HCT116 (cell line): ENCODE data around the gene CRACDL. TPM values are rescaled to one million over a fixed set of nuclear protein-coding genes. Genes with fewer than 3 reads are reported as not detected.

Source experiments
- ATAC-seq: fragments of 200-7000 bp; cut with Tn5 transposase; 2 replicates; pipeline ENCODE4 v1.9.1; 2020; ENCODE audit warnings: mild to moderate bottlenecking, moderate library complexity
- BruUV-seq: library from RNA; stranded (reverse); fragments of 400-500 nt; replicated peaks from 2 replicates; lab custom pipeline; 2021; lab: Mats Ljungman, UMichigan
- CTCF ChIA-PET: fragments of 300-600 bp; sonication (Branson Sonifier 250); formaldehyde crosslinking; loops from one replicate; lab custom pipeline; 2021; ENCODE audit warnings: antibody characterized with exemption; lab: Charles Lee
- POLR2A ChIA-PET: fragments of 300-600, 350-600 bp; sonication (Branson Sonifier 250); formaldehyde crosslinking; loops from one replicate; lab custom pipeline; 2021; ENCODE audit warnings: antibody characterized with exemption; lab: Charles Lee
- RAD21 ChIA-PET, 2 experiments: fragments of 300-600 bp; sonication (Branson Sonifier 250); formaldehyde crosslinking; loops; one replicate each; lab custom pipeline; 2023; ENCODE audit warnings: low total read pairs in 2 of 2; ENCODE audit not compliant: uncharacterized antibody in 2 of 2, unreplicated experiment in 2 of 2, low non-redundant PET in 1 of 2; lab: Charles Lee
- DNase-seq: peaks from one replicate; pipeline ENCODE4 v3.0.0-alpha.2; 2010; ENCODE audit warnings: low read depth, low spot score
- H2AFZ ChIP-seq: fragments of 200-600 bp; shearing (Covaris generic), sonication (generic); 2 replicates; pipeline ENCODE4 v1.6.1; 2017; ENCODE audit warnings: low read depth, mixed run types, mixed read lengths, antibody characterized with exemption, low read length; ENCODE audit not compliant: poor library complexity, severe bottlenecking
- H3K27ac ChIP-seq: 2 replicates; pipeline ENCODE4 v1.5.1; 2012; ENCODE audit warnings: low read depth, low read length
- H3K27me3 ChIP-seq: fragments of 200-600 bp; sonication (generic); 2 replicates; pipeline ENCODE4 v1.6.1; 2016; ENCODE audit warnings: mixed run types, low read length, mixed read lengths; ENCODE audit not compliant: insufficient read depth
- H3K36me3 ChIP-seq, 2 experiments: fragments of 200-500 bp in 1 of 2; fragments of 200-600 bp in 1 of 2; sonication (Bioruptor generic) in 1 of 2; sonication (generic) in 1 of 2; 2 replicates each; pipeline versions ENCODE4 v1.5.1 to v1.6.1; 2014 to 2016; ENCODE audit warnings: low read length in 2 of 2, inconsistent platforms in 1 of 2, mixed read lengths in 1 of 2, mixed run types in 1 of 2; ENCODE audit not compliant: insufficient read depth in 2 of 2, control insufficient read depth in 1 of 2
- H3K4me1 ChIP-seq, 2 experiments: fragments of 200-600 bp in 1 of 2; sonication (generic) in 1 of 2; 2 replicates each; pipeline versions ENCODE4 v1.5.1 to v1.6.1; 2012 to 2017; ENCODE audit warnings: low read length in 2 of 2, inconsistent platforms in 1 of 2, mild to moderate bottlenecking in 1 of 2, mixed read lengths in 1 of 2, mixed run types in 1 of 2, moderate library complexity in 1 of 2; ENCODE audit not compliant: insufficient read depth in 2 of 2, control insufficient read depth in 1 of 2
- H3K4me2 ChIP-seq: fragments of 200-600 bp; sonication (generic); 2 replicates; pipeline ENCODE4 v1.6.1; 2017; ENCODE audit warnings: mixed run types, low read length, mixed read lengths
- H3K4me3 ChIP-seq, 2 experiments: fragments of 200-600 bp in 1 of 2; sonication (generic) in 1 of 2; replicated peaks in 1 of 2; 2 replicates each; pipeline ENCODE4 v1.5.1; 2011 to 2016; ENCODE audit warnings: low read length in 2 of 2, control low read depth in 1 of 2, low read depth in 1 of 2, mild to moderate bottlenecking in 1 of 2, mixed read lengths in 1 of 2, mixed run types in 1 of 2
- H3K79me2 ChIP-seq: fragments of 200-600 bp; sonication (generic); 2 replicates; pipeline ENCODE4 v1.6.1; 2017; ENCODE audit warnings: mild to moderate bottlenecking, mixed run types, low read length, moderate library complexity, mixed read lengths; ENCODE audit not compliant: insufficient read depth
- H3K9ac ChIP-seq: fragments of 200-600 bp; sonication (generic); 2 replicates; pipeline ENCODE4 v1.6.1; 2016; ENCODE audit warnings: low read length, mixed read lengths
- H3K9me2 ChIP-seq: fragments of 200-600 bp; sonication (generic), shearing (Covaris generic); 2 replicates; pipeline ENCODE4 v1.6.1; 2017; ENCODE audit warnings: mixed run types, mild to moderate bottlenecking, moderate library complexity; ENCODE audit not compliant: insufficient read depth
- H3K9me3 ChIP-seq, 2 experiments: fragments of 200-500 bp in 1 of 2; fragments of 200-600 bp in 1 of 2; sonication (Bioruptor generic) in 1 of 2; sonication (generic) in 1 of 2; 2 replicates each; pipeline ENCODE4 v1.6.1; 2014 to 2017; ENCODE audit warnings: low read length in 2 of 2, mixed read lengths in 2 of 2, inconsistent platforms in 1 of 2, low read depth in 1 of 2, mild to moderate bottlenecking in 1 of 2, mixed run types in 1 of 2, moderate library complexity in 1 of 2; ENCODE audit not compliant: control insufficient read depth in 1 of 2, insufficient read depth in 1 of 2
- H4K20me1 ChIP-seq: fragments of 200-600 bp; sonication (generic), shearing (Covaris generic); 2 replicates; pipeline ENCODE4 v1.6.1; 2017; ENCODE audit warnings: mixed run types, mild to moderate bottlenecking, moderate library complexity; ENCODE audit not compliant: insufficient read depth
- CBX3 ChIP-seq: IDR thresholded peaks from 2 replicates; pipeline ENCODE4 v1.6.1; 2012; ENCODE audit warnings: low read depth
- CEBPB ChIP-seq: IDR thresholded peaks from 2 replicates; pipeline ENCODE4 v1.6.1; 2012; ENCODE audit warnings: low read depth
- EGR1 ChIP-seq: IDR thresholded peaks from 2 replicates; pipeline ENCODE4 v1.6.1; 2012; ENCODE audit warnings: low read depth
- EZH2 ChIP-seq: fragments of 200-600 bp; sonication (generic); IDR thresholded peaks from 2 replicates; pipeline ENCODE4 v1.6.1; 2017; ENCODE audit warnings: antibody characterized with exemption, mixed run types
- FOSL1 ChIP-seq: IDR thresholded peaks from 2 replicates; pipeline ENCODE4 v1.6.1; 2012; ENCODE audit warnings: low read depth
- JUND ChIP-seq: IDR thresholded peaks from 2 replicates; pipeline ENCODE4 v1.6.1; 2012
- POLR2A ChIP-seq: IDR thresholded peaks from 2 replicates; pipeline ENCODE4 v1.7.0; 2011; ENCODE audit warnings: borderline replicate concordance; ENCODE audit not compliant: insufficient read depth, insufficient read length; ENCODE audit errors: extremely low read depth
- POLR2AphosphoS5 ChIP-seq: IDR thresholded peaks from 2 replicates; pipeline ENCODE4 v1.6.1; 2011; ENCODE audit warnings: mild to moderate bottlenecking, low read depth, low read length, moderate library complexity
- RAD21 ChIP-seq: IDR thresholded peaks from 2 replicates; pipeline ENCODE4 v1.6.1; 2012; ENCODE audit warnings: low read depth, mild to moderate bottlenecking
- REST ChIP-seq: IDR thresholded peaks from 2 replicates; pipeline ENCODE4 v1.6.1; 2012; ENCODE audit warnings: low read depth
- SIN3A ChIP-seq: IDR thresholded peaks from 2 replicates; pipeline ENCODE4 v1.6.1; 2012; ENCODE audit warnings: low read depth
- SP1 ChIP-seq: IDR thresholded peaks from 2 replicates; pipeline ENCODE4 v1.6.1; 2012; ENCODE audit warnings: low read depth
- SRF ChIP-seq: IDR thresholded peaks from 2 replicates; pipeline ENCODE4 v1.6.1; 2012; ENCODE audit warnings: low read depth
- TCF7L2 ChIP-seq: IDR thresholded peaks from 2 replicates; pipeline ENCODE4 v1.7.0; 2011; ENCODE audit warnings: borderline replicate concordance, inconsistent platforms; ENCODE audit not compliant: insufficient read depth, insufficient read length; ENCODE audit errors: extremely low read depth
- ZFX ChIP-seq: fragments of 450-650 bp; IDR thresholded peaks from 2 replicates; pipeline ENCODE4 v1.6.1; 2017
- ZNF274 ChIP-seq: fragments of 200-500 bp; sonication (Bioruptor generic); IDR thresholded peaks from 2 replicates; pipeline ENCODE4 v1.6.1; 2014; ENCODE audit warnings: mild to moderate bottlenecking, low read depth, low read length, inconsistent platforms
- intact Hi-C: fragments of 100-400 bp; cut with micrococcal nuclease; formaldehyde crosslinking; loops from 2 replicates; pipeline ENCODE4 v1.10.0; 2022
- total RNA-seq: library from RNA; stranded (reverse); gene quantifications from one replicate; pipeline ENCODE4 v1.2.1, GENCODE V29; 2021; ENCODE audit not compliant: unreplicated experiment
- TF ChIP-seq, protein P1 (sequence below): IDR thresholded peaks from 2 replicates; pipeline ENCODE4 v1.6.1; 2012
- TF ChIP-seq, protein P2 (sequence below), 3 experiments: fragments of 200-600 bp in 1 of 3; sonication (generic) in 1 of 3; IDR thresholded peaks in 2 of 3; conservative IDR thresholded peaks in 1 of 3; 2 replicates each; pipeline ENCODE4 v1.5.1; 2012 to 2017; ENCODE audit warnings: low read depth in 2 of 3, low read length in 2 of 3, antibody characterized with exemption in 1 of 3, borderline replicate concordance in 1 of 3, control low read depth in 1 of 3, mild to moderate bottlenecking in 1 of 3, mixed read lengths in 1 of 3, mixed run types in 1 of 3, moderate library complexity in 1 of 3; ENCODE audit not compliant: insufficient read depth in 1 of 3
- TF ChIP-seq, protein P3 (sequence below): IDR thresholded peaks from 2 replicates; pipeline ENCODE4 v1.6.1; 2012

CRACDL gene
- total RNA-seq, 1 experiment from 2014 or later, result 1.1 TPM

GRCh38 chr2:98769114-98769476 lies 166.9 kb downstream of the CRACDL start:
- ATAC-seq (no peak), DNase-seq (no peak)
- TF ChIP-seq TCF7L2, result no peak
- no peak for TF ChIP-seq ZNF274
- TF ChIP-seq, protein P1, sequence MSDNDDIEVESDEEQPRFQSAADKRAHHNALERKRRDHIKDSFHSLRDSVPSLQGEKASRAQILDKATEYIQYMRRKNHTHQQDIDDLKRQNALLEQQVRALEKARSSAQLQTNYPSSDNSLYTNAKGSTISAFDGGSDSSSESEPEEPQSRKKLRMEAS, result no peak
- TF ChIP-seq ZFX, result no peak
- TF ChIP-seq RAD21, result no peak
- TF ChIP-seq, protein P2, sequence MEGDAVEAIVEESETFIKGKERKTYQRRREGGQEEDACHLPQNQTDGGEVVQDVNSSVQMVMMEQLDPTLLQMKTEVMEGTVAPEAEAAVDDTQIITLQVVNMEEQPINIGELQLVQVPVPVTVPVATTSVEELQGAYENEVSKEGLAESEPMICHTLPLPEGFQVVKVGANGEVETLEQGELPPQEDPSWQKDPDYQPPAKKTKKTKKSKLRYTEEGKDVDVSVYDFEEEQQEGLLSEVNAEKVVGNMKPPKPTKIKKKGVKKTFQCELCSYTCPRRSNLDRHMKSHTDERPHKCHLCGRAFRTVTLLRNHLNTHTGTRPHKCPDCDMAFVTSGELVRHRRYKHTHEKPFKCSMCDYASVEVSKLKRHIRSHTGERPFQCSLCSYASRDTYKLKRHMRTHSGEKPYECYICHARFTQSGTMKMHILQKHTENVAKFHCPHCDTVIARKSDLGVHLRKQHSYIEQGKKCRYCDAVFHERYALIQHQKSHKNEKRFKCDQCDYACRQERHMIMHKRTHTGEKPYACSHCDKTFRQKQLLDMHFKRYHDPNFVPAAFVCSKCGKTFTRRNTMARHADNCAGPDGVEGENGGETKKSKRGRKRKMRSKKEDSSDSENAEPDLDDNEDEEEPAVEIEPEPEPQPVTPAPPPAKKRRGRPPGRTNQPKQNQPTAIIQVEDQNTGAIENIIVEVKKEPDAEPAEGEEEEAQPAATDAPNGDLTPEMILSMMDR (IDR thresholded peaks at IDR 0.05 in 2 of 3, conservative IDR thresholded peaks at IDR 0.05 in 1 of 3; ENCODE audit: borderline replicate concordance in 1 of 3, insufficient read depth in 1 of 3, low read depth in 2 of 3, low read length in 2 of 3), result no peak
- TF ChIP-seq, protein P3, sequence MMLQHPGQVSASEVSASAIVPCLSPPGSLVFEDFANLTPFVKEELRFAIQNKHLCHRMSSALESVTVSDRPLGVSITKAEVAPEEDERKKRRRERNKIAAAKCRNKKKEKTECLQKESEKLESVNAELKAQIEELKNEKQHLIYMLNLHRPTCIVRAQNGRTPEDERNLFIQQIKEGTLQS, result no peak
- TF ChIP-seq SRF, result no peak
- no peak for TF ChIP-seq CEBPB
- TF ChIP-seq SP1, result no peak
- no peak for TF ChIP-seq EGR1
- TF ChIP-seq SIN3A, result no peak
- no peak for TF ChIP-seq CBX3
- TF ChIP-seq EZH2, result no peak
- TF ChIP-seq REST, result no peak
- TF ChIP-seq POLR2A, result no peak
- no peak for TF ChIP-seq FOSL1
- no peak for TF ChIP-seq JUND
- TF ChIP-seq POLR2AphosphoS5, result no peak
- POLR2A ChIA-PET, result no interaction called here
- Histone ChIP-seq H3K79me2 (no peaks in the 10 kb centered on the region), H3K27me3 (no peaks in the 10 kb centered on the region), H3K4me2 (no peak overlapping the region), H3K36me3 (no peaks in the 10 kb centered on the region), H3K9ac (no peak overlapping the region), H3K4me1 (peaks cover 0 to 5% of the 10 kb centered on the region in 2 experiments; a peak in 2 of 4 replicates), H3K4me3 (no peak overlapping the region), H4K20me1 (no peaks in the 10 kb centered on the region), H3K9me2 (no peaks in the 10 kb centered on the region), H2AFZ (no peak overlapping the region), H3K9me3 (no peaks in the 10 kb centered on the region), H3K27ac (no peak overlapping the region)
- CTCF ChIA-PET, result no interaction called here
- BruUV-seq, result no TSS peak
- intact Hi-C loops, result no loop called here
- RAD21 ChIA-PET, result no interaction called here
